ENCODE data around the gene POLR3H. TPM values are rescaled to one million over a fixed set of nuclear protein-coding genes. Genes with fewer than 3 reads are reported as not detected.

Gene POLR3H
- total RNA-seq, 2 donors from 2014 or later: 17.6 to 38.1 TPM

DNA sequence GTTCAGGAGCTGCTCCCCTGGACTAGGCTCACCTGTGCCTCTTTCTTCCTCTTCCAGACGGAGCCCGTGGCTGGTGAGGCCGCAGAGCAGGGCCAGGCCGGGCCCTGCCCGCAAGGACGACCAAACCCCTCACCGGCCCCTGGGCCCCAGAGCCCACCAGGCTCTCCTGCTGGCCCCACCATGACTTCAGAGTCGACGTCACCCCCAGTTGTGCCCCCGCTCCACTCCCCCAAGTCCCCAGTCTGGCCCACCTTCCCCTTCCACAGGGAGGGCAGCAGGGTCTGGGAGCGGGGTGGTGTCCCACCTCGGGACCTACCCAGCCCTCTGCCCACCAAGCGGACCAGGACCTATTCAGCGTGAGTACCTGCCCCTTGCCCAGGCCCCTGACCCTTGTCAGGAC, 27.5 kb upstream of the POLR3H start:
- H3K4me3 ChIP-seq: no peak overlapping the region
- DNase-seq (ENCODE audit: low spot score): no peak
- H3K9me3 ChIP-seq: no peaks in the 10 kb centered on the region
- no peak overlapping the region for H3K27ac ChIP-seq
- TF ChIP-seq, protein P1, sequence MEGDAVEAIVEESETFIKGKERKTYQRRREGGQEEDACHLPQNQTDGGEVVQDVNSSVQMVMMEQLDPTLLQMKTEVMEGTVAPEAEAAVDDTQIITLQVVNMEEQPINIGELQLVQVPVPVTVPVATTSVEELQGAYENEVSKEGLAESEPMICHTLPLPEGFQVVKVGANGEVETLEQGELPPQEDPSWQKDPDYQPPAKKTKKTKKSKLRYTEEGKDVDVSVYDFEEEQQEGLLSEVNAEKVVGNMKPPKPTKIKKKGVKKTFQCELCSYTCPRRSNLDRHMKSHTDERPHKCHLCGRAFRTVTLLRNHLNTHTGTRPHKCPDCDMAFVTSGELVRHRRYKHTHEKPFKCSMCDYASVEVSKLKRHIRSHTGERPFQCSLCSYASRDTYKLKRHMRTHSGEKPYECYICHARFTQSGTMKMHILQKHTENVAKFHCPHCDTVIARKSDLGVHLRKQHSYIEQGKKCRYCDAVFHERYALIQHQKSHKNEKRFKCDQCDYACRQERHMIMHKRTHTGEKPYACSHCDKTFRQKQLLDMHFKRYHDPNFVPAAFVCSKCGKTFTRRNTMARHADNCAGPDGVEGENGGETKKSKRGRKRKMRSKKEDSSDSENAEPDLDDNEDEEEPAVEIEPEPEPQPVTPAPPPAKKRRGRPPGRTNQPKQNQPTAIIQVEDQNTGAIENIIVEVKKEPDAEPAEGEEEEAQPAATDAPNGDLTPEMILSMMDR (IDR thresholded peaks at IDR 0.05): no peak
- H3K4me1 ChIP-seq (ENCODE audit: control insufficient read depth in 1 of 2, low read depth in 2 of 2): peaks cover 19 to 47% of the 10 kb centered on the region in 2 donors
- no peak for ATAC-seq (ENCODE audit: insufficient number of reproducible peaks, low FRiP score, low read depth)
- H3K36me3 ChIP-seq: peaks cover 27% of the 10 kb centered on the region
- no peaks in the 10 kb centered on the region for H3K27me3 ChIP-seq (replicated peaks; ENCODE audit: insufficient read depth)

DNA sequence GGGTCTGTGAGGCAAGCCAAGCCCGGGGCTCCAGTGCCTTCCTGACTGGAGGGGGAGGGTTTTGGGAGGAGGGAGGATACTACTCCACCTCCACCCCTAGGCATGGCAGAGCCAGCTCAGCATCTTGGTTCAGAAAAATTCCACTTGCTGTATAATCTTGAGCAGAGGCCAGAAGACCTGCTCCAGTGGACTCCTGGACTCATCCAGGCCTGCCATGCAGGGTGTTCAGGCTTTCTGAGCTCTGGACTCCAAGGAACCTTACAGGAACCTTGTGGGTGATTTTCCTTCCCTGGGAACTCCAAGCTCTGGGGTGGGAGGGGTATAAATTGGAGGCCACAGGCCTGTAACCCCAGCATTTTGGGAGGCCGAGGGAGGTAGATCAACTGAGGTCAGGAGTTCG, 26.0 kb upstream of the POLR3H start:
- Histone ChIP-seq H3K27ac (peak overlapping the region; percentile 2 to 50), H3K27me3 (replicated peaks; ENCODE audit: insufficient read depth) (no peaks in the 10 kb centered on the region), H3K9me3 (no peaks in the 10 kb centered on the region), H3K4me1 (ENCODE audit: control insufficient read depth in 1 of 2, low read depth in 2 of 2) (peaks cover 26 to 61% of the 10 kb centered on the region in 2 donors), H3K36me3 (peaks cover 19% of the 10 kb centered on the region), H3K4me3 (no peak overlapping the region)
- ATAC-seq (ENCODE audit: insufficient number of reproducible peaks, low FRiP score, low read depth) (no peak), DNase-seq (ENCODE audit: low spot score) (no peak)
- TF ChIP-seq, protein P1 (IDR thresholded peaks at IDR 0.05): no peak

DNA sequence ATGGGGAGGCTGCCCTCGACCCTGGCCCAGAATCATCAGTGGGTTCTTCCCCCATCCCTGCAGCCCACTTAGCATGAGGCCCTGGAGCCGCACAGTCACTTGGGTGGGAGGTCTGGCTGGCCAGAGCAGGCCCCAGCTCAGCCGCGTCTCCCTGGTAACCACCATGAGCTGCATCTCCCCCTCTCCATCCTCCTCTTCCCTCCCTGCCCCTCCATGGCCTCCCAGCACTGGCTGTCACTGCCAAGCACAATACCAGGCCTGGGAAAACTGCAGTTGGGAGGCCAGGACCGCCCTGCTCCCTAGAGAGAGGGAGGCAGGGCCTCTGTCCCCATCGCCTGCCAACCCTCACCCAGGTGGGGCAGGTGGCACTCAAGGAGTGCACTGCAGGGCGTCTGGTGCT, 24.5 kb upstream of the POLR3H start:
- Histone ChIP-seq H3K27ac (peak overlapping the region; percentile 40 to 74), H3K4me3 (no peak overlapping the region), H3K36me3 (peaks cover 17% of the 10 kb centered on the region), H3K4me1 (ENCODE audit: control insufficient read depth in 1 of 2, low read depth in 2 of 2) (peaks cover 35 to 66% of the 10 kb centered on the region in 2 donors), H3K27me3 (replicated peaks; ENCODE audit: insufficient read depth) (no peaks in the 10 kb centered on the region), H3K9me3 (no peaks in the 10 kb centered on the region)
- DNase-seq (ENCODE audit: low spot score) (no peak), ATAC-seq (ENCODE audit: insufficient number of reproducible peaks, low FRiP score, low read depth) (no peak)
- TF ChIP-seq, protein P1 (IDR thresholded peaks at IDR 0.05): no peak

DNA sequence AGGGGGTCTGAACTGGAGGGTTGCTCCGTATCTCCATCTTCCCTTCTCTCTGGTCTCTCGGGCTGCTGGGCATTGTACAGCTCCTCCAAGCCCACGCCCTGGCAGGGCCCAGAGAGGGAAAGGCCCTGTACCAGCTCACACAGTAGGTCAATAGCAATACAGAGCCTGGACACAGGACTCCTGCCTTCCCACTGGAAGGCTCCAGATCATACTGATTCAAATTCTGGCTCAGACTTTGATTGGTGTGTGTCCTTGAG, 23.2 kb upstream of the POLR3H start:
- H3K4me1 ChIP-seq (ENCODE audit: control insufficient read depth in 1 of 2, low read depth in 2 of 2): peaks cover 35 to 80% of the 10 kb centered on the region in 2 donors
- ATAC-seq (ENCODE audit: insufficient number of reproducible peaks, low FRiP score, low read depth): no peak
- H3K27me3 ChIP-seq (replicated peaks; ENCODE audit: insufficient read depth): no peaks in the 10 kb centered on the region
- H3K27ac ChIP-seq: peak overlapping the region; percentile 96 to 98
- no peak overlapping the region for H3K4me3 ChIP-seq
- no peaks in the 10 kb centered on the region for H3K9me3 ChIP-seq
- TF ChIP-seq, protein P1 (IDR thresholded peaks at IDR 0.05): no peak
- DNase-seq (ENCODE audit: low spot score): no peak
- peaks cover 7% of the 10 kb centered on the region for H3K36me3 ChIP-seq

DNA sequence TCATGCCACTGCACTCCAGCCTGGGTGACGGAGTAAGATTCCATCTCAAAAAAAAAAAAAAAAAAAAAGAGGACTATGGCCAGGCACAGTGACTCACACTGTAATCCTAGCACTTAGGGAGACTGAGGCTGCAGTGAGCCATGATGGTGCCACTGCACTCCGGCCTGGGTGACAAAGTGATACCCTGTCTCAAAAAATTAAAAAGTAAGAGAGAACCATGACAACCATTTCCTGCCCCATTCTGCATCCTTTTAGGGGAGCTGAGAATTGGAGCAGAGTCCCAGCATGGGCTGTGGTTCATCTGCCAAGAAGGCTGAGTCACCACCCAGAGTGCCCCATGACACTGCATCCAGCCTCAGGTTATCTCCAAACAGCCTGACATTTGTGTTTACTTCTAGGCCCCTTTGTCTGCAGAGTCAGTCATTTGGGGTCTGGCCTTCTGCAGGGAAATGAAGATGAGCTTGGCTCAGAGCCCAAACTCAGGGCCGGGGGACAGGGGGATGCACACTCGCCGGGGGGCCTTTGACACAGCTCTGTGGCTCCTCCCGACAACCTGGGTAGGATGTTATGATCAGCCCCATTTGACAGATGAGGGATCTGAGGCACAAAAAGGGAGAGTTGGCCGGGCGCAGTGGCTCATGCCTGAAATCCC, 21.3 kb upstream of the POLR3H start:
- peak; percentile 61 for ATAC-seq (ENCODE audit: insufficient number of reproducible peaks, low FRiP score, low read depth)
- Histone ChIP-seq H3K9me3 (no peaks in the 10 kb centered on the region), H3K4me1 (ENCODE audit: control insufficient read depth in 1 of 2, low read depth in 2 of 2) (peaks cover 35 to 88% of the 10 kb centered on the region in 2 donors), H3K27ac (peak overlapping the region; percentile 96 to 98), H3K27me3 (replicated peaks; ENCODE audit: insufficient read depth) (no peaks in the 10 kb centered on the region), H3K36me3 (no peaks in the 10 kb centered on the region), H3K4me3 (no peak overlapping the region)
- TF ChIP-seq, protein P1 (IDR thresholded peaks at IDR 0.05): no peak
- no peak for DNase-seq (ENCODE audit: low spot score)
